Peyer's patch (tissue), 4 donors: ENCODE results near the gene DYNLL2. TPM values are rescaled to one million over a fixed set of nuclear protein-coding genes. Genes with fewer than 3 reads are reported as not detected.

ENCODE experiments used
- DNase-seq, 3 donors: peaks; one replicate each; pipeline ENCODE4 v3.0.0-alpha.2; 2017 to 2019
- H3K27ac ChIP-seq, 4 donors: fragments of 200-600 bp; sonication (generic); one replicate each; pipeline ENCODE4 v1.5.1; 2016 to 2019
- H3K27me3 ChIP-seq, 2 donors: fragments of 200-600 bp; sonication (generic); one replicate each; pipeline ENCODE4 v1.5.1; 2019
- H3K36me3 ChIP-seq, 3 donors: fragments of 200-600 bp; sonication (generic); one replicate each; pipeline ENCODE4 v1.5.1; 2016 to 2019
- H3K4me1 ChIP-seq, 4 donors: fragments of 200-600 bp; sonication (generic); one replicate each; pipeline ENCODE4 v1.5.1; 2016 to 2019
- H3K4me3 ChIP-seq, 4 donors: fragments of 200-600 bp; sonication (generic); 1 replicate in 3 of 4; 2 replicates in 1 of 4; pipeline ENCODE4 v1.5.1; 2016 to 2019; ENCODE audit warnings: mild to moderate bottlenecking in 1 of 4
- H3K9me3 ChIP-seq, 4 donors: fragments of 200-600 bp; sonication (generic); one replicate each; pipeline ENCODE4 v1.5.1; 2016 to 2019; ENCODE audit warnings: mild to moderate bottlenecking in 1 of 4
- CTCF ChIP-seq, 6 experiments: fragments of 450-650 bp in 4 of 6; fragments of 200-600 bp in 2 of 6; sonication (generic) in 1 of 6; IDR thresholded peaks; one replicate each; pipeline ENCODE4 v1.5.1; 2017 to 2019; ENCODE audit warnings: antibody characterized with exemption in 6 of 6, mild to moderate bottlenecking in 3 of 6, moderate library complexity in 1 of 6
- POLR2A ChIP-seq, 2 donors: fragments of 450-650 bp; IDR thresholded peaks; one replicate each; pipeline ENCODE4 v1.5.1; 2017; ENCODE audit warnings: antibody characterized with exemption in 2 of 2, mild to moderate bottlenecking in 2 of 2, moderate library complexity in 2 of 2
- total RNA-seq, 4 donors: library from RNA; depleted of rRNA; stranded (reverse); fragments of >200 nt; gene quantifications; one replicate each; pipeline ENCODE4 v1.1.0, GENCODE V29; 2016

DYNLL2 gene
- total RNA-seq, 4 donors from 2014 or later = 18.2 to 23.9 (median 23.8) TPM

- Histone ChIP-seq H3K27me3 (no peaks in the 10 kb centered on the region), H3K4me3 (no peak overlapping the region), H3K9me3 (no peaks in the 10 kb centered on the region), H3K4me1 (peaks cover 0 to 20% (median 0%) of the 10 kb centered on the region in 4 donors), H3K27ac (no peak overlapping the region), H3K36me3 (peaks cover 0 to 80% (median 5%) of the 10 kb centered on the region in 3 donors)
- no peak for DNase-seq
- no peak for TF ChIP-seq POLR2A (IDR thresholded peaks at IDR 0.05)
- no peak for TF ChIP-seq CTCF (IDR thresholded peaks at IDR 0.05)
Observed at GRCh38 chr17:58091024-58091567, 7.9 kb downstream of the DYNLL2 start.

- TF ChIP-seq CTCF (IDR thresholded peaks at IDR 0.05) (no peak), POLR2A (IDR thresholded peaks at IDR 0.05) (no peak)
- no peak for DNase-seq
- Histone ChIP-seq H3K4me1 (peaks cover 0 to 10% (median 0%) of the 10 kb centered on the region in 4 donors), H3K27ac (no peak overlapping the region), H3K27me3 (no peaks in the 10 kb centered on the region), H3K36me3 (peaks cover 0 to 75% (median 5%) of the 10 kb centered on the region in 3 donors), H3K9me3 (no peaks in the 10 kb centered on the region), H3K4me3 (no peak overlapping the region)
Observed at GRCh38 chr17:58092101-58092796, 9.0 kb downstream of the DYNLL2 start.

GRCh38 chr17:58092797-58093385, 9.7 kb downstream of the DYNLL2 start:
- no peak for DNase-seq
- Histone ChIP-seq H3K9me3 (no peaks in the 10 kb centered on the region), H3K4me3 (no peak overlapping the region), H3K27me3 (no peaks in the 10 kb centered on the region), H3K36me3 (peaks cover 0 to 69% (median 0%) of the 10 kb centered on the region in 3 donors), H3K4me1 (peaks cover 0 to 9% (median 0%) of the 10 kb centered on the region in 4 donors), H3K27ac (no peak overlapping the region)
- TF ChIP-seq POLR2A (IDR thresholded peaks at IDR 0.05) (no peak), CTCF (IDR thresholded peaks at IDR 0.05) (no peak)

GRCh38 chr17:58094118-58094517, 10.9 kb downstream of the DYNLL2 start:
- Histone ChIP-seq H3K4me1 (peaks cover 0 to 3% (median 0%) of the 10 kb centered on the region in 4 donors), H3K9me3 (no peaks in the 10 kb centered on the region), H3K27me3 (no peaks in the 10 kb centered on the region), H3K4me3 (no peak overlapping the region), H3K36me3 (peaks cover 0 to 57% (median 0%) of the 10 kb centered on the region in 3 donors), H3K27ac (no peak overlapping the region)
- no peak for DNase-seq
- TF ChIP-seq POLR2A (IDR thresholded peaks at IDR 0.05) (no peak), CTCF (IDR thresholded peaks at IDR 0.05) (no peak)

- Histone ChIP-seq H3K9me3 (no peaks in the 10 kb centered on the region), H3K27ac (no peak overlapping the region), H3K36me3 (peaks cover 0 to 29% (median 0%) of the 10 kb centered on the region in 3 donors), H3K4me1 (no peaks in the 10 kb centered on the region), H3K4me3 (no peak overlapping the region), H3K27me3 (no peaks in the 10 kb centered on the region)
- TF ChIP-seq POLR2A (IDR thresholded peaks at IDR 0.05) (no peak), CTCF (IDR thresholded peaks at IDR 0.05) (no peak)
- DNase-seq = no peak
Observed at GRCh38 chr17:58096892-58097291, 13.7 kb downstream of the DYNLL2 start.
